GM04504 (cell line): Measurements from ENCODE around the gene MIB1.

ENCODE experiments used
- DNase-seq: peaks from one replicate; pipeline ENCODE4 v3.0.0-alpha.2; 2012; ENCODE audit warnings: low read depth

MIB1 gene

DNA sequence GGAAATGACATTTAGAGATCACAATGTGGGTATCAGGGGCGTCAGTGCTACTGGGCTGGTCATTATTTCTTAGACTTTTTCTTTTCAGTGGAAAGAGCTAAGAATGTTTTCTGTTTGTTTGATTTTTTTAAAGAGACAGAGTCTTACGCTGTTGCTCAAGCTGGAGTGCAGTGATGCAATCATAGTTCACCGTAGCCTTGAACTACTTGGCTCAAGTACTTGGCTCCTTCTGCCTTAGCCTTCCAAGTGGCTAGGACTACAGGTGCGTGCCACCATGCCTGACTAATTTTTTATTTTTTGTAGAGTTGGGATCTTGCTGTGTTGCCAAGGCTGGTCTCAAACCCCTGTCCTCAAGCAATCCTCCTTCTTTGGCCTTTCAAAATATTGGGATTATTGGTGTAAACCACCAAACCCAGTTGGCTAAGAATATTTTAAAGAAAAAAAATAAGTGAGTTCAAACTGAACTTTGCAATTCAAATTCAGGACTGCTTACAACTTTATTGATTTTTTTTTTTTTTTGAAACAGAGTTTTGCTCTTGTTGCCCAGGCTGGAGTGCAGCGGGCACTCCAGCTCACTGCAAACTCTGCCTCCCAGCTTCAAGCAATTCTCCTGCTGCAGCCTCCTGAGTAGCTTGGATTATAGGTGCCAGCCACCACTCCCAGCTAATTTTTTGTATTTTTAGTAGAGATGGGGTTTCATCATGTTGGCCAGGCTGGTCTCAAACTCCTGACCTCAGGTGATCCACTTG is 154.2 kb downstream of the MIB1 start:
- DNase-seq = peak; percentile 4

DNA sequence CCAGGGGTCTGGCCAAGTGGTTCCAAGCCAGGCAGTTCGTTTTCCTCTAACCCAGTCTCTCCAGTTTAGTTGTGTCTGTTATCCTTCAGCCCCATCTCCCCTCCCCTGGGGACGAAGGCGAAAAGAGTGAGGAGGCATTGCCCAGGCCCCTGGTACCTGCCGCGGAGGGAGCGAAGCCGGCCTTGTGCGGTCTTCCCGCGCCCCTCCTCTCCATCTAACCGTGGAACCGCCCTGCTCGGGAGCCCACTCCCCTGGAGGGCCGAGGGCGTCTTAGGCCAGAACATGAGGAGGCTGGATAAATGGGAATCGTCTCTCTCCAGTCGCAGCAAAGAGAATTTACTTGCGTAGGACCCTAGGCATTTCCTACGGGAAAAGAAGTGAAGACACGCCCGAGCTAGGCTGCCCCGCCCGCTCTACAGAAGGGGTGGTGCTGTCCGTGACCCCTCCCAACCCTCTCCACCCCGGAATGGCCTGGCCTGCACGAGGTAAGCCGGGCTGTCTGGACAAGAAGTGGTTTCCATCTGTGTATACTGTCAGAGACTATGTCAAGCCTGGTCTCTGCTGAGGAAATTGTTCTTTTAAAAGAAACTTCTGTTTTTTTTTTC is 156.2 kb downstream of the MIB1 start:
- no peak for DNase-seq

DNA sequence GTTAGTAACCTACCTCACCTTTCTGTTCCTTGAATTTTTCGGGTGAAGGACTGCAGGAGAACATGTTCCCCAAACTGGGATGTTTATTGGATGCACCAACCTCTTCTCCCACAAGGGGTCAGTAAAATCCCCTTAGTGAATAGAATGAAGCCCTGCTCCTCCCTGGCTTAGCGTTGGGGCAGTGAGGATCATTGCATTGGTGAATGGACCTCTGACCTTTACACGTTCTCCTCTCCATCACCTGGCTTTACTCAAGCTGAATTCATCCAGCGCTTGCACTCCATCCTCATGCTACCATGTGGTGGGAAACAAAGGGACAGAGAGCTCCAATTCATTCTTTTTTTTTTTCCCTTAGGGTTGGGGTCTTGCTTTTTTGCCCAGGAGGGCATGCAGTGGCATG is 157.2 kb downstream of the MIB1 start:
- peak; percentile 10 for DNase-seq

DNA sequence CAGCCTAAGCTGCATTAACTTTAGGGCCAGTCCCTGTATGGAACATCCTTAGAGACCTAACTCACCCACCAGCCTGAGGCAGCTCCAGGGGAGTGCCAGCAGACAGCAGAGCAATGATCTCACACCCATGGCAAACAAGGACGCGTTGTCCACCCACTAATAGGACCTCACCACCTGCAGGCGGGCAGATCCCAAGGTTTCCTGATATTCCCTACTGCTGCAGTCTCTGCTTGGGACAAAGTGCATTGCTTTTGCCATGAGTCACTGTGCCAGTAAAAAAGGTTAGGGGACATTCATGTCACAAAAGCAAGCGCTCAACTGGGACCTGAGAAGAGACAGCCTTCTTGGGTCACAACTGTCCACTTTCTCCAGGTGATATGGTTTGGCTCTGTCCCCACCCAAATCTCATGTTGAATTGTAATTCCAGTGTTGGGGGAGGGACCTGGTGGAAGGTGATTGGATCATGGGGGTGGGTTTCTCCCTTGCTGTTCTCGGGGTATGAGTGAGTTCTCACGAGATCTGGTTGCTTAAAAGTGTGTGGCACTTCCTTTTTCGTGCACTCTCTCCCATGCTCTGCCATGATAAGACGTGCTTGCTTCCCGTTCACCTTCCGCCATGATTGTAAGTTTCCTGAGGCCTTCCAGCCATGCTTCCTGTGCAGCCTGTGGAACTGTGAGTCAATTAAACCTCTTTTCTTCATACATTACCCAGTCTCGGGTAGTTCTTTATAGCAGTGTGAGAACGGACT is 160.2 kb downstream of the MIB1 start:
- DNase-seq = no peak

DNA sequence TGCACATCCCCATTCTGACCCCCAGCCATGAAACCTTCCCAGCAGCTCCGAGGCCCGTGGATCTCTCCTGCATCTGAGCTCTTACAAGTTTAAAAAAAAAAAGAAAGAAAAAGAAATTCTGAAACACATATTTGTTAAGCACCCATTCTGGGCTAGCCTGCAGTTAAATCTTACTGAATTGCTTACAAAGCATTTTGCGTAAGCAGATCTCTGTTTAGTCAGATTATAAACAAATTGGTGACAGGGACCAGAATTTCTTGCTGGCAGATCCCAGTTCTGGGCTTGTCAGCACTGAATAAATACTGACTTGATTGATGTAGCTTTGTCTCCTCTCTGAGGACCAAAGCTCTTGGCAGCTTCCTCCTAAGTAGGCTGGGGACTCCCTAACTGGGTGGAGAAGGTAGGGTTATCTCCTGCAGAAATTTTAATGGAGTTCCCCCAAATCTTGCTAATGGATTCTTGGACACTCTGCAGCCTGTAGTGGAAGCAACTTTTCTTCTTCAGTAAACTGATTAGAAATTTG is 160.9 kb downstream of the MIB1 start:
- no peak for DNase-seq

DNA sequence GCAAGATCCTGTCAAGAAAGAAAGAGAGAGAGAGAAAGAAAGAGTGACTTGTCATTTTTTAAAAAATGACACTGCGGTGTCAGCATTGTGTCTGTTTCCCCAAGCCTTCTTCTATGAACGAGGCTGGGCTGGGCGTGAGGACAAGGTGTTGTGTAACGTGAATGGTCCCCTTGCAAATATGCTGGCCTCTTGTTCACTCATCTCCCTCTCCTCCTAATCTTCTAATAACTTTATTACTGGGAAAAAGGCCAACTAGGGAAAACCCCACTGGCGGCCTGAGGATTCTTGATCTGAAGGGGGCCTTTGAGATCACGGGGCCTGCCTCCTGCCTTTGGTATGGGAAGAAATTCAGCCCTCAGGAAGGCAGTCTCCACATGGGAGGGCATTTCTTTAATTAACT is 163.1 kb downstream of the MIB1 start:
- DNase-seq = no peak

DNA sequence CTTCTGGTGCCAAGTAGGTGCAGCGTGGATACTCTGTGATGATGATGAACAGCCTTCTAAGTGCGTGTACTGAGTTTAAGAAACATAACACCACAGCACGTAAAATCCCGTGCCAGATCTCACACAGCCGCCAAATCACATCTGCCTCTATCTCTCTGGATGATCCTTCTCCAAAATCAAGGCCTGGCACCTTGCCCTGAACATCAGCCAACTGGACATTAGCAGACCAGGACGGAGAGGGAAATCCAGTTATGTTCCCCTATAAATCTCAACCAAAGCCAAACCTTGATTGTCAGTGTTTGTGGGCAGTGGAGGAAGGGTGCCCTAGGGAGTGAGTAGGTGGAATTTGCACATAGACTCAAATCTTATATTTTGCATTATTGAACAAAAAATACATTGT is 164.3 kb downstream of the MIB1 start:
- no peak for DNase-seq

DNA sequence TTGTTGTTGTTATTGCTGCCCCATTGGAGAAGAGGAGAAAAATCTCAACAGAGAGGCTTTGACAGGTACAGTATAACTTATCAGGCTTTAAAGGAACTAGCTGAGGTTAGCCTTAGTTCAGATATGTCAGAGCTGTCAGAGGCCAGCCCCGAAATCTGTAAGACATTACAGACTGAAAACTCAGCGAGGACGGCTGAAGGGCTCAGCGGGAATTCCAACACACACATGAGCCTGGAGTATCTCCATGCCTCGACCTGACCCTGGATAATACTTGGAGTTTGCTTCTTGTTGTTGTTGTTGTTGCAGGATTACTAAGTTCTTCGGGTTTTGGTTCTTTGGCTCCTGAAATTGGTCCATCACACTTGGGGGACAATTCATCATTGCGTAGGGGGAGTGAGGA is 166.9 kb downstream of the MIB1 start:
- no peak for DNase-seq

DNA sequence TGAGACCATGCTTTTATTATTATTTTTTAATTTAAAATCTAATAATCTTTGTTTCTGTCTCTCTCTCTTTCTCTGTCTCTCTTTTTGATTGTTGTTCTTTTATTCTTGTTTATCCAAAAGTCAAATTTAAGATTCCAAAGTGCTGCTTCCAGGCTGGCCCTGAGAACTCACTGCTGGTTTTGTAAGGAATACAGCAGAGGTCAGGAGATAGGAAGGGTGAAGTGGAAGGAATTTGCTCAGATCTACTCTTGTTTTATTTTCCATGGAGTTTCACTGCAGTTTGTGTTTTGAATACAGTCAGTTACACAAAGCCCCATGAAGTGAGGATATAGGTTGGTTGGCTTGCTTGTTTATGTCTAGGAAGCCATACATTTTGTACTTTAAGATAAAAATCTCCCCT is 168.1 kb downstream of the MIB1 start:
- no peak for DNase-seq

DNA sequence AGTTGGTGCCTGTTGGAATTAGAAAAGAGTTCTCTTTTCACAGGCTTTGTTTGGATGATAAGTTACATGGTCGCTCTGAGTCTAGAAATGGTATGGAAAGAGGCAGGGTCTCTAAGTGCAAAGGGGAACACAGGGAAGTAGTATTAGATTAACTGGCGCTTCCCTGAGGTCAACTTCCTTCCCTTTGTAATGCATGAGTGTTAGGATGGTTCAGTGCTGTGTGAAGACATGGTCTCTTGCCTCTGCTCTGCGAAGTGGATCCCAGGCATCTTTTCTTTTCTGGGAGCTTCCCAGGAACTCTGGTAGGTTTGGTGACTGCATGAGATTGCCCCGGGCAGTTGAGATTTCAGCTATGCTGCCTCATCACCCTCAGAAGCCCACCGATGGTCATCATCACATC is 170.3 kb downstream of the MIB1 start:
- DNase-seq = no peak

DNA sequence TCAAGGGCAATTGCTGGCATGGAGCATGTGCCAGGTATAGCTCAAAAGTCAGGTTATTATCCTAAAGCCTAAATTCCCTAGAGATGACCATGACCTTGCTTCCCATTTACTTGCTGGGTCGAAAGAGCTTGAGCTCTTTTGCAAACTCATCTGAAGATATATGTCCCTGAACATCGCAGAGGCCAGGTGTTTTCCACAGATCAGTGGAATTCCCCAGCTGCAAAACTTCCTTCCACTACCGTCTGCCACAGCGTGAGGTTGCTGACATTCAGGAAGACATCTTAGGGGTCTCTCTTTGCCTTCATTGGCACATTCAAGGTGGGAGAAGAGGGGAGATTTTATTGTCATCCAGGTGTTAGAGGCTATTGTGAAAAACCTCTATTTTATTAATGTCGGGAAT is 171.0 kb downstream of the MIB1 start:
- no peak for DNase-seq

DNA sequence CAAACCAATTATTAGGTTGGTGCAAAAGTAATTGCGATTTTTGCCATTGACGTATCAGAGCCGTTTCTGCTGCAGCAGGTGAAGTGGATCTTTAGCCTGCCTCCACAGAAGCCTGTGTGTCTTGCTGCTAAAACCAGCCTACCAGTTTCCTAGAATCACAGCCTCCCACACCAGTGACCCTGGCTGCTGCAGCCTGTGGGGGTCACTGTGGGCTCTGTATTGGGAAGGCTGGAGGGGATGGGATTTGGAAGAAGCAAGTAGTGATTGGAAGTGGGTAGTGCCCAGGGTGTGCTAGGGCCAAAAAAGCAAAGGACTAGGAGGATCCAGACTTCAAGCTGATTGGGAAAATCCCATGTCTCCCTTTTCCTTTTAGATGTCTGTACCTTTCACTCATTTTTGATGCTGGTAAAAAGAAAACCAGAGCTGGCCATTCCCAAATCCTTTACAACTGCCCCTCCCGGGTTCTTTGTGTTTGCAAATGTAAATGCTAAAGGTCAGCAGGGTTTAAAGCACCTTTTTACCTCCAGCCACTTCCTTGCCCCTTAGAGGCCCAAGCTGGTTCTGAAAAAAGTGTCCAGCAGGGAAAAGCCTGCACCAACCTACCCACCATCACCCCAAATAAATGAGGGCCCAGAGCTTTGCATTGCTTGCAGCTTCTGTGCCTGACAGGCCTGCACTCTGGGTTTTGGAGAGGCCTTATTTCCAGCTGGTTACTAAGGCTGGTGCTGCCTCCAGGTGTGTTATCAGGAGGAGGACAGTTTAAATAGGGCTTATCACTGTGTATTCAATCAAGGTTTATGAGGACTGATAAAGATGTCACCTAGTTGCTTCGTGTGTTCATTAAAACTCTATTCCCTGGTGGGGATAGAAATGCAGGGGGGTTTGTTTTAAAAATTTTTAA is 172.0 kb downstream of the MIB1 start:
- no peak for DNase-seq

DNA sequence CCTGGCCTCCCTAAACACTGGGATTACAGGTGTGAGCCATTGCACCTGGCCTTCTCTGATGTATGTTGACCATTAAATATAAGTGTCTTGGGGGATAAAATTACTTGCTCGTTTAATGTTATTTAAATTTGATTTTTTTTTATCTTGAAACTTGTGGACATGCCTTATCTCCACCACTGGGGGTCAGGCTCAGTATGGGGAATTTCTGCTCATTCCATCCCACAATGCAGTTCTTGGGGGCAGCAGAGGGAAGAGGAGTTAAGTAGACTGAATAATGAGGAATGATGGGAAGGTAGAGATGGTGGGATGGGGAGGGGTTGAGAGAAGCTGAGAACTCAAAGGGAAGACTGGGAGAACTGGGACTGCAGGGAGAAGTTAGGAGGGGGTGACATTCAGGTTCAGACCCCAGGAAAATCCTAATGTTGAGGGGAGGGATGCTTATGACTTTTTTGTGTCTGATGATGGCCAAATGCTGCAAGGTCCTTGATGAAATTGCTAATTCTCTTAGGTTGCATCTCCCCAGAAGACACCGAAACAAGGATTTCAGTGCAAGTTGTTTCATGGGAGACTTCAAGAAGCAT is 174.2 kb downstream of the MIB1 start:
- DNase-seq = peak; percentile 8

DNA sequence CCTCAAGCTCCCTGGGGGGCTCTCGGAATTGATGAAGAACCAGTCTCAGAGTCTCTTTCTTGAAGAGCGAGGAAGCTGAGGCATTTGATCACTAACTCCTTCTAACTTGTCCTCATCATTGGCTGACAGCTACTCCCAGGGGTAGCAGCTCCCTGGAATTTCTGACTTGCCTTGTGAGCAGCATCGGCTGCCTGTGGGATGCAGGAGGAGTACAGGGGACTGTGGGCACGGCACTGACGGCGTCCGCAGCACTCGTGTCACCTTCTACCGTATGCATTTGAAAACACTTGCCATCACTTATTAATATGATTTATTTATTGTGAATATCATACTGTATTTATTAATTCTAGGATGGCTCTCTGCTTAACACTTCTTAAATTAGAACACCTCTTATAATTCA is 175.0 kb downstream of the MIB1 start:
- DNase-seq = no peak

DNA sequence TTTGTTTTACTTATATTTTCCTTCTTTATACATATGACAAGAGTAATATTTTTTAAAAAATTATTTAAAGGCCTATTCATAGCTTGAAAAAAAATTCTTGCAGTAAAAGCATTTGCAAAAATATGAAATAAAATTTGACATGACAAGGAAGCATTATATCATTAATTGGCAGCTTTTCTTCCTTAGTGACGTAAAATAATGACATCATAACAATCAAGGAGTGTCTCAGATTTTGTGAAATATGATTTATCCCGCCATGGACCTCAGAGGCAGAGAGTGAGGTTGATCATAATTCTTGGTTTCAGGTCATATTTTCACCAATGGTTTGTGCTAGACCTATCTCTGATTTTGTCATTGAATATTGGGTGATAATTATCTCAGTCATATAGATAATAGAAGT is 176.0 kb downstream of the MIB1 start:
- no peak for DNase-seq

DNA sequence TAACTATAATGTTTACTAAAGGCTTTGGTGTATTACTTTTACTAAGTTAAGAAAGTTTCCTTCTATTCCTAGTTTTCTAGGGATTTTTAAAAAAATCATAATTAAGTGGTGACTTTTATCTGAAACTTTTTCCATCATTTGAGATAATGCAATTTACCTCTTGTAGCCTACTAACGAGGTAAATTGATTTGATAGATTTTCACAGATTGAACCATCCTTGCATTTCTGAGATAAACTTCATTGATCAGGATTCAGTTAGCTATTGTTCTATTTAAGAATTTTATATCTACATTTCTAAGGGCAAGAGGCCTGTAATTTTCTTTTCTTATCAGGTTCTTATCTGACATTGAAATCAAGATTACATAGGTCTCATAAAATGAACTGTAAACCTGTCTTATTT is 178.1 kb downstream of the MIB1 start:
- no peak for DNase-seq
